H1 (cell line): ENCODE measurements around the gene KCNQ1. TPM values are rescaled to one million over a fixed set of nuclear protein-coding genes. Genes with fewer than 3 reads are reported as not detected.

ENCODE experiments used
- CBX8 ChIP-seq: fragments of 300-800, 300-1000 bp; sonication (generic); IDR thresholded peaks from 2 replicates; pipeline ENCODE4 v1.7.1; 2016; ENCODE audit warnings: low read depth, low read length, borderline replicate concordance
- CHD7 ChIP-seq: fragments of 300-600 bp; sonication (generic); IDR thresholded peaks from 2 replicates; pipeline ENCODE4 v1.7.1; 2012; ENCODE audit warnings: low read length, moderate library complexity, mild to moderate bottlenecking, inconsistent platforms; ENCODE audit not compliant: insufficient replicate concordance
- TCF12 ChIP-seq: IDR thresholded peaks from 2 replicates; pipeline ENCODE4 v1.6.1; 2011; ENCODE audit warnings: low read depth, mild to moderate bottlenecking, low read length
- polyA plus RNA-seq, 7 experiments: library from polyadenylated mRNA; depleted of rRNA in 3 of 7; stranded (reverse) in 5 of 7; unstranded in 2 of 7; fragments of >200 nt in 5 of 7; fragments of 200-250 nt in 2 of 7; gene quantifications; 1 replicate in 5 of 7; 2 replicates in 1 of 7; 4 replicates in 1 of 7; pipeline versions ENCODE4 v1.2.1 to v1.2.3, GENCODE V29; 2011 to 2013; ENCODE audit warnings: missing spikeins in 2 of 7, mixed read lengths in 2 of 7
- total RNA-seq: library from RNA; stranded (reverse); fragmentation: NEBNext Ultra II Directional; extraction: Animal tissue kit (Norgen Biotek cat#: 25700); gene quantifications from 2 replicates; pipeline ENCODE4 v1.2.1, GENCODE V29; 2021

Gene KCNQ1
- total and polyA plus RNA-seq, 2 of the 8 experiments (the other 6 are each of a cell fraction or from before 2014, with no cell fraction given), result 1.9 to 2.0 TPM

- no peak for TF ChIP-seq CHD7
- no peak for TF ChIP-seq CBX8
- no peak for TF ChIP-seq TCF12
Observed at GRCh38 chr11:2584812-2585565, 140.2 kb downstream of the KCNQ1 start (continued).
